Adrenal gland (tissue), 19 donors: ENCODE measurements around the gene GOLGA8R. TPM values are rescaled to one million over a fixed set of nuclear protein-coding genes. Genes with fewer than 3 reads are reported as not detected.
"Not testable (repeated sequence)": the region's sequence is repeated elsewhere in the genome, so short reads cannot be mapped to it uniquely, and the experiment has no call there.

ENCODE experiments used
- DNase-seq, 7 donors: peaks; one replicate each; pipeline ENCODE4 v3.0.0-alpha.2; 2019 to 2020
- H3K27ac ChIP-seq, 5 donors: fragments of 200-600 bp; sonication (generic) in 4 of 5; 1 replicate in 3 of 5; 2 replicates in 2 of 5; pipeline versions ENCODE4 v1.5.1 to v1.8.0; 2016 to 2020; ENCODE audit warnings: mild to moderate bottlenecking in 1 of 5
- H3K27me3 ChIP-seq: fragments of 200-600 bp; 2 replicates; pipeline ENCODE4 v1.8.0; 2021
- H3K36me3 ChIP-seq, 2 donors: fragments of 200-600 bp; replicated peaks in 1 of 2; 1 replicate in 1 of 2; 2 replicates in 1 of 2; pipeline versions ENCODE4 v1.5.1 to v1.8.0; 2018 to 2022
- H3K4me1 ChIP-seq, 2 donors: fragments of 200-600 bp; replicated peaks in 1 of 2; 1 replicate in 1 of 2; 2 replicates in 1 of 2; pipeline versions ENCODE4 v1.5.1 to v1.8.0; 2018 to 2021
- H3K4me3 ChIP-seq, 4 donors: fragments of 200-600 bp; sonication (generic) in 3 of 4; one replicate each; pipeline ENCODE4 v1.5.1; 2016 to 2018
- H3K9me3 ChIP-seq, 3 donors: fragments of 200-600 bp; sonication (generic) in 1 of 3; replicated peaks in 1 of 3; 1 replicate in 2 of 3; 2 replicates in 1 of 3; pipeline versions ENCODE4 v1.5.1 to v1.8.0; 2016 to 2021
- WGBS, 4 donors: extraction: QIAGEN DNeasy Blood & Tissue Kit in 2 of 4; methylation state at CpG; one replicate each; pipeline versions ENCODE4 v1.1.5 to v1.1.7; 2013 to 2017; 5-methylcytosine and 5-hydroxymethylcytosine counted together
- intact Hi-C, 2 donors: fragments of 100-400 bp; cut with DNase I; formaldehyde crosslinking; loops; one replicate each; pipeline versions ENCODE4 v1.14.1 to v1.15.0; 2022 to 2023
- long read RNA-seq, 10 donors: library from polyadenylated mRNA in 3 of 10; unstranded in 2 of 10; stranded (forward) in 1 of 10; transcript quantifications; one replicate each; pipeline ENCODE4 v2.0.0 and lab custom pipeline, GENCODE V29; 2021 to 2026
- polyA plus RNA-seq, 3 donors: library from polyadenylated mRNA; stranded (reverse); fragments of 200-250 nt in 2 of 3; fragments of 350-450 nt in 1 of 3; fragmentation: Illumina TruSeq in 1 of 3; extraction: RNeasy Lipid Tissue Mini Kit (QIAGEN cat#74804) in 1 of 3; gene quantifications; one replicate each; pipeline ENCODE4 v1.2.3, GENCODE V29; 2013 to 2014
- total RNA-seq, 9 donors: library from RNA; depleted of rRNA in 4 of 9; stranded (reverse); fragments of >200 nt in 4 of 9; fragments of 120-200 nt in 1 of 9; fragmentation: NEBNext Ultra II Directional in 1 of 9; extraction: Animal tissue kit (Norgen Biotek cat#: 25700) in 1 of 9; gene quantifications; one replicate each; pipeline versions ENCODE4 v1.1.0 to v1.2.4, GENCODE V29; 2013 to 2023
- donor health status: healthy with polysubstance abuse.
- donor health status: Bipolar disorder and iron deficiency.
- donor health status: DM: yes; HTN: yes; CAD: no.
- donor health status: DM: no; HTN: no; CAD: no.
- donor health status: DM: no; HTN: no; CAD: no.
- donor health status: DM: yes; HTN: yes; CAD: no.

Gene GOLGA8R
- total RNA-seq, result 1 to 10 TPM in 7 of 9 donors, under 1 TPM in 2; 0.24 to 5.5 (median 2.9) TPM
- 1 to 10 TPM in 2 of 3 donors, under 1 TPM in 1; 0.64 to 4.7 (median 1.1) TPM for polyA plus RNA-seq
- long read RNA-seq, donor 1, result 0 reads
- long read RNA-seq, donor 2, result 0 reads
- long read RNA-seq, donor 3, result 0 reads
- long read RNA-seq, donor 4, result 0 reads
- long read RNA-seq, donor 5, result 0 reads
- long read RNA-seq, donor 6, result 0 reads
- long read RNA-seq, donor 7, result 0 reads
- long read RNA-seq, donor 8, result 0 reads
- long read RNA-seq, donor 9, partial matches to known transcripts, result 12 of 12 reads
- long read RNA-seq, donor 9, other reads (novel, unspliced or antisense), result 0 of 12 reads
- long read RNA-seq, donor 10, result 0 reads

- intact Hi-C loops, result not testable (repeated sequence)
- WGBS, 4 donors, result no CpG with 5 or more reads among the region's 7 CpGs
Observed at GRCh38 chr15:30414160-30414559, at the start of gene GOLGA8R. GOLGA8R (minus strand) TSS chr15:30414260; CDS start chr15:30414162, 98 bp downstream.

GRCh38 chr15:30463849-30464248 is 49.8 kb upstream of the GOLGA8R start:
- DNase-seq, H3K4me3 ChIP-seq, H3K9me3 ChIP-seq, H3K27me3 ChIP-seq, H3K27ac ChIP-seq, intact Hi-C loops, H3K36me3 ChIP-seq, H3K4me1 ChIP-seq: not testable (repeated sequence)
- WGBS, 4 donors, result no CpG with 5 or more reads among the region's 1 CpG

More at GRCh38 chr15:30414160-30414559, at the start of gene GOLGA8R:
- not testable (repeated sequence) for H3K36me3 ChIP-seq, H3K27me3 ChIP-seq, H3K27ac ChIP-seq, H3K4me3 ChIP-seq, H3K9me3 ChIP-seq, DNase-seq, H3K4me1 ChIP-seq

GRCh38 chr15:30462176-30462575 is 48.1 kb upstream of the GOLGA8R start:
- intact Hi-C loops, result not testable (repeated sequence)

GRCh38 chr15:30452702-30453101 is 38.6 kb upstream of the GOLGA8R start:
- H3K27me3 ChIP-seq, H3K27ac ChIP-seq, DNase-seq, H3K4me1 ChIP-seq, H3K4me3 ChIP-seq, intact Hi-C loops, H3K36me3 ChIP-seq, H3K9me3 ChIP-seq: not testable (repeated sequence)

More at GRCh38 chr15:30462176-30462575, 48.1 kb upstream of the GOLGA8R start:
- WGBS, 4 donors, result no CpG with 5 or more reads among the region's 9 CpGs
- H3K4me3 ChIP-seq, H3K36me3 ChIP-seq, DNase-seq, H3K27me3 ChIP-seq, H3K4me1 ChIP-seq, H3K27ac ChIP-seq, H3K9me3 ChIP-seq: not testable (repeated sequence)

- WGBS, 4 donors, result 0 to 40% (median 23%) methylated on average over 1 to 2 of the region's 3 CpGs
Observed at GRCh38 chr15:30438348-30438747, 24.3 kb upstream of the GOLGA8R start.

GRCh38 chr15:30435878-30436277 is 21.8 kb upstream of the GOLGA8R start:
- intact Hi-C loops, H3K9me3 ChIP-seq, H3K27me3 ChIP-seq, H3K27ac ChIP-seq, H3K4me1 ChIP-seq, H3K4me3 ChIP-seq, H3K36me3 ChIP-seq: not testable (repeated sequence)
- WGBS, 4 donors, result 88 to 96% (median 94%) methylated on average over 3 of the region's 5 CpGs
- peak in 1 of 7 donors; percentile 29 for DNase-seq

More at GRCh38 chr15:30438348-30438747, 24.3 kb upstream of the GOLGA8R start:
- H3K27ac ChIP-seq, H3K4me1 ChIP-seq, H3K4me3 ChIP-seq, DNase-seq, H3K36me3 ChIP-seq, intact Hi-C loops, H3K27me3 ChIP-seq, H3K9me3 ChIP-seq: not testable (repeated sequence)

- H3K4me1 ChIP-seq, H3K27me3 ChIP-seq, intact Hi-C loops, DNase-seq, H3K36me3 ChIP-seq, H3K27ac ChIP-seq, H3K9me3 ChIP-seq, H3K4me3 ChIP-seq: not testable (repeated sequence)
- WGBS, 4 donors, result 59 to 80% (median 67%) methylated on average over 3 to 6 of the region's 6 CpGs
Observed at GRCh38 chr15:30420723-30421122, 6.7 kb upstream of the GOLGA8R start.

GRCh38 chr15:30407636-30408035 is 6.4 kb downstream of the GOLGA8R start:
- WGBS, 4 donors, result 80 to 95% (median 86%) methylated on average over 3 to 5 of the region's 6 CpGs
- DNase-seq, result peak in 3 of 7 donors; percentile 5 to 11 (median 6)
- H3K27ac ChIP-seq, H3K4me1 ChIP-seq, H3K9me3 ChIP-seq, H3K4me3 ChIP-seq, H3K36me3 ChIP-seq, intact Hi-C loops, H3K27me3 ChIP-seq: not testable (repeated sequence)
